Brain pericyte (primary cell): ENCODE results near the gene ANKRD13A.

Source experiments
- DNase-seq: peaks from one replicate; pipeline ENCODE4 v3.0.0-alpha.2; 2012; ENCODE audit warnings: low read depth, low spot score

ANKRD13A gene

GRCh38 chr12:109998904-109999648 is at the start of gene ANKRD13A:
Gene ANKRD13A, plus strand, starts transcription at chr12:109999430. Its CDS starts 259 bp downstream, at chr12:109999689.
- peak; percentile 82 for DNase-seq

- no peak for DNase-seq
Measured at GRCh38 chr12:109950625-109951024, 48.6 kb upstream of the ANKRD13A start.

- no peak for DNase-seq
Measured at GRCh38 chr12:109951136-109951535, 48.1 kb upstream of the ANKRD13A start.

GRCh38 chr12:109951751-109952150 is 47.5 kb upstream of the ANKRD13A start:
- peak; percentile 38 for DNase-seq

GRCh38 chr12:109952160-109952858 is 46.9 kb upstream of the ANKRD13A start:
- no peak for DNase-seq

GRCh38 chr12:109952873-109953272 is 46.4 kb upstream of the ANKRD13A start:
- no peak for DNase-seq

- no peak for DNase-seq
Measured at GRCh38 chr12:109953656-109954055, 45.6 kb upstream of the ANKRD13A start.

- no peak for DNase-seq
Measured at GRCh38 chr12:109958374-109958773, 40.9 kb upstream of the ANKRD13A start.

- no peak for DNase-seq
Measured at GRCh38 chr12:109959411-109960093, 39.7 kb upstream of the ANKRD13A start.

GRCh38 chr12:109961201-109961600 is 38.0 kb upstream of the ANKRD13A start:
- DNase-seq = no peak

GRCh38 chr12:109961612-109962011 is 37.6 kb upstream of the ANKRD13A start:
- DNase-seq = no peak

- DNase-seq = no peak
Measured at GRCh38 chr12:109962398-109962797, 36.8 kb upstream of the ANKRD13A start.

GRCh38 chr12:109963330-109963729 is 35.9 kb upstream of the ANKRD13A start:
- no peak for DNase-seq

- no peak for DNase-seq
Measured at GRCh38 chr12:109963743-109964429, 35.3 kb upstream of the ANKRD13A start.

GRCh38 chr12:109966546-109966945 is 32.7 kb upstream of the ANKRD13A start:
- DNase-seq = no peak

GRCh38 chr12:109967383-109968031 is 31.7 kb upstream of the ANKRD13A start:
- no peak for DNase-seq

- DNase-seq = no peak
Measured at GRCh38 chr12:109968032-109968420, 31.2 kb upstream of the ANKRD13A start.

- no peak for DNase-seq
Measured at GRCh38 chr12:109968801-109969200, 30.4 kb upstream of the ANKRD13A start.

- DNase-seq = no peak
Measured at GRCh38 chr12:109972821-109973220, 26.4 kb upstream of the ANKRD13A start.

- no peak for DNase-seq
Measured at GRCh38 chr12:109981311-109981710, 17.9 kb upstream of the ANKRD13A start.

GRCh38 chr12:109982210-109982609 is 17.0 kb upstream of the ANKRD13A start:
- DNase-seq = no peak
